ENCODE data around the gene DOC2B.

DNA sequence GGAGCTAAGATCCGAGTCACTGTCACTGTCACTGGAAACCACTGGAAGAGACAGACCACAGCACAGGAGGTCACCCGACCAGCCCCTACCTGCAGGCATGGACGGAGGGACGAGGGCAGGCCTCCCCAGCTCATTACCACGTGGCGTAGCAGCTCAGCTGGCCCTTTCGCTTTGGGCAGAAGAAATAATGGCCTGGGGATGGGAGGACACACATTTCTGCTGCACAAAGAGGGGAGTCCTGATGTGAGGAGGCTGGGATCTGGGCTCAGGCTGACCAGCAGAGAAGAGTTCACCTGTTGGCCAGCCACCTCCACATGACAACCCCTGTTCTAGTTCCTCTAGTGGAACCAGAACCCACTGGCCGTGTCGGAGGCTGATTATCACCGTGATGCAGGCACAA, 38.2 kb upstream of the DOC2B start:
- TF ChIP-seq, protein P1, sequence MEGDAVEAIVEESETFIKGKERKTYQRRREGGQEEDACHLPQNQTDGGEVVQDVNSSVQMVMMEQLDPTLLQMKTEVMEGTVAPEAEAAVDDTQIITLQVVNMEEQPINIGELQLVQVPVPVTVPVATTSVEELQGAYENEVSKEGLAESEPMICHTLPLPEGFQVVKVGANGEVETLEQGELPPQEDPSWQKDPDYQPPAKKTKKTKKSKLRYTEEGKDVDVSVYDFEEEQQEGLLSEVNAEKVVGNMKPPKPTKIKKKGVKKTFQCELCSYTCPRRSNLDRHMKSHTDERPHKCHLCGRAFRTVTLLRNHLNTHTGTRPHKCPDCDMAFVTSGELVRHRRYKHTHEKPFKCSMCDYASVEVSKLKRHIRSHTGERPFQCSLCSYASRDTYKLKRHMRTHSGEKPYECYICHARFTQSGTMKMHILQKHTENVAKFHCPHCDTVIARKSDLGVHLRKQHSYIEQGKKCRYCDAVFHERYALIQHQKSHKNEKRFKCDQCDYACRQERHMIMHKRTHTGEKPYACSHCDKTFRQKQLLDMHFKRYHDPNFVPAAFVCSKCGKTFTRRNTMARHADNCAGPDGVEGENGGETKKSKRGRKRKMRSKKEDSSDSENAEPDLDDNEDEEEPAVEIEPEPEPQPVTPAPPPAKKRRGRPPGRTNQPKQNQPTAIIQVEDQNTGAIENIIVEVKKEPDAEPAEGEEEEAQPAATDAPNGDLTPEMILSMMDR (IDR thresholded peaks at IDR 0.05; ENCODE audit: insufficient read depth, low read depth, low read length): no peak
- no peak for TF ChIP-seq EZH2 (IDR thresholded peaks at IDR 0.05; ENCODE audit: insufficient read depth, low read length)

Data from astrocyte (in vitro differentiated cells and primary cell).